Adipocyte (in vitro differentiated cells): ENCODE measurements around the gene LRMDA.
"Not testable (repeated sequence)": the region's sequence is repeated elsewhere in the genome, so short reads cannot be mapped to it uniquely, and the experiment has no call there.

ENCODE experiments used
- DNase-seq: peaks from one replicate; pipeline ENCODE4 v3.0.0-alpha.2; 2015; ENCODE audit warnings: low read depth
- H3K27me3 ChIP-seq: replicated peaks from 2 replicates; pipeline ENCODE4 v1.7.0; 2013; ENCODE audit warnings: mild to moderate bottlenecking, low read length, moderate library complexity; ENCODE audit not compliant: control insufficient read depth, insufficient read depth
- H3K36me3 ChIP-seq: 2 replicates; pipeline ENCODE4 v1.7.0; 2013; ENCODE audit warnings: low read length, mild to moderate bottlenecking, moderate library complexity; ENCODE audit not compliant: control insufficient read depth, insufficient read depth, severe bottlenecking
- H3K4me1 ChIP-seq: 2 replicates; pipeline ENCODE4 v1.7.0; 2013; ENCODE audit warnings: mild to moderate bottlenecking, low read length, moderate library complexity; ENCODE audit not compliant: control insufficient read depth, insufficient read depth
- H3K4me3 ChIP-seq: 2 replicates; pipeline ENCODE4 v1.7.0; 2013; ENCODE audit warnings: mild to moderate bottlenecking, low read length, moderate library complexity
- H3K9ac ChIP-seq: 2 replicates; pipeline ENCODE4 v1.7.0; 2013; ENCODE audit warnings: mild to moderate bottlenecking, low read length, moderate library complexity
- H3K9me3 ChIP-seq: 2 replicates; pipeline ENCODE4 v1.7.0; 2013; ENCODE audit warnings: mild to moderate bottlenecking, low read length, moderate library complexity; ENCODE audit not compliant: control insufficient read depth

Gene LRMDA

DNA sequence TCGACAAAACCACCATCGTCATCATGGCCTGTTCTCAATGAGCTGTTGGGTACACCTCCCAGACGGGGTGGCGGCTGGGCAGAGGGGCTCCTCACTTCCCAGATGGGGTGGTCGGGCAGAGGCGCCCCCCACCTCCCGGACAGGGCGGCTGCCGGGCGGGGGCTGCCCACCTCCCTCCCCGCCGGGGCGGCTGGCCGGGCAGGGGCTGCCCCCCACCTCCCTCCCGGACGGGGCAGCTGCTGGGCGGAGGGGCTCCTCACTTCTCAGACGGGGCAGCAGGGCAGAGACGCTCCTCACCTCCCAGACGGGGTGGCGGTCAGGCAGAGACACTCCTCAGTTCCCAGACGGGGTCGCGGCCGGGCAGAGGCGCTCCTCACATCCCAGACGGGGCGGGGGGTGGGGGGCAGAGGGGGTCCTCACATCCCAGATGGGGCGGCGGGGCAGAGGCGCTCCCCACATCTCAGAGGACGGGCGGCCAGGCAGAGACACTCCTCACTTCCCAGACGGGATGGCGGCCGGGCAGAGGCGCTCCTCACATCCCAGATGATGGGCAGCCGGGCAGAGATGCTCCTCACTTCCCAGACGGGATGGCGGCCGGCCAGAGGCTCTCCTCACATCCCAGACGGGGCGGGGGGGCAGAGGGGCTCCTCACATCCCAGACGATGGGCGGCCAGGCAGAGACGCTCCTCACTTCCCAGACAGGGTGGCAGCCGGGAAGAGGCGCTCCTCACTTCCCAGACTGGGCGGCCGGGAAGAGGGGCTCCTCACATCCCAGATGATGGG is 318.9 kb downstream of the LRMDA start:
- peaks cover 18% of the 10 kb centered on the region for H3K4me1 ChIP-seq
- not testable (repeated sequence) for H3K4me3 ChIP-seq, H3K36me3 ChIP-seq, H3K27me3 ChIP-seq, H3K9me3 ChIP-seq, H3K9ac ChIP-seq, DNase-seq

DNA sequence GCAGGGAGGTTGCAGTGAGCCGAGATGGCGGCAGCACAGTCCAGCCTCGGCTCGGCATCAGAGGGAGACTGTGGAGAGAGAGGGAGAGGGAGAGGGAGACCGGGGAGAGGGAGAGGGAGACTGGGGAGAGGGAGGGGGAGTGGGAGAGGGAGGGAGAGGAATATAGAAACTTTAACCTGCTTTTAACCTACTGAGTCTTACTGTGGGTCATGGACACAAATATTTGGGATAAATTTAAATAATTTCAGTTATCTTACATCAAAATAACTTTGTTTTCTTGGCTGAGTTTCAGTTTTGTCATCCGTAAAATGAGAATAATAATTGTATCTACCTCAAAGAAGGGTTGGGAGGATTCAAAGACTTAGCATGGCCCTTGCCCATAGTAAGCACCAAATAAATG is 319.8 kb downstream of the LRMDA start:
- Histone ChIP-seq H3K36me3 (no peaks in the 10 kb centered on the region), H3K4me3 (no peak overlapping the region), H3K4me1 (peaks cover 25% of the 10 kb centered on the region), H3K9me3 (no peaks in the 10 kb centered on the region), H3K27me3 (no peaks in the 10 kb centered on the region), H3K9ac (no peak overlapping the region)
- DNase-seq = no peak

DNA sequence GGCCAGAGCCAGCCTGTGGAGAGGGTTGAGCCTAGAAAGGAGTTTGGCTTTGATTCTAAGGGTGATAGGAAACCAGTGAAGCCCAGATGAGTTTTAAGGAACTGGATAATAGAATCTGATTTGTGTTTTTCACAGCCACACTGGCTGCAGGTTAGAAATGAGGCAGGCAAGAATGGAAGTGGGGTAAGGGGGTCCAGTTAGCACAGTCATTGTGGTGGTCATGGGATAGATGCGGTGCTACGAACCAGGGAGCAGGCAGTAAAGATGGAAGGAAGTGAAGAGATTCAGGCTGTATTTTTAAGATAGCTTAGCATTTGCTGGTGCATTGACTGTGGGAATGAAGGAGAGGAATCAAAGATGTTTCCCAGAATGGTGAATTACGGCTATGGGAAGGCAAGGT is 322.2 kb downstream of the LRMDA start:
- no peaks in the 10 kb centered on the region for H3K36me3 ChIP-seq
- no peak for DNase-seq
- peaks cover 36% of the 10 kb centered on the region for H3K4me1 ChIP-seq
- H3K4me3 ChIP-seq = peak overlapping the region; percentile 38
- H3K9ac ChIP-seq = peak overlapping the region; percentile 70
- H3K27me3 ChIP-seq = no peaks in the 10 kb centered on the region
- H3K9me3 ChIP-seq = no peaks in the 10 kb centered on the region

DNA sequence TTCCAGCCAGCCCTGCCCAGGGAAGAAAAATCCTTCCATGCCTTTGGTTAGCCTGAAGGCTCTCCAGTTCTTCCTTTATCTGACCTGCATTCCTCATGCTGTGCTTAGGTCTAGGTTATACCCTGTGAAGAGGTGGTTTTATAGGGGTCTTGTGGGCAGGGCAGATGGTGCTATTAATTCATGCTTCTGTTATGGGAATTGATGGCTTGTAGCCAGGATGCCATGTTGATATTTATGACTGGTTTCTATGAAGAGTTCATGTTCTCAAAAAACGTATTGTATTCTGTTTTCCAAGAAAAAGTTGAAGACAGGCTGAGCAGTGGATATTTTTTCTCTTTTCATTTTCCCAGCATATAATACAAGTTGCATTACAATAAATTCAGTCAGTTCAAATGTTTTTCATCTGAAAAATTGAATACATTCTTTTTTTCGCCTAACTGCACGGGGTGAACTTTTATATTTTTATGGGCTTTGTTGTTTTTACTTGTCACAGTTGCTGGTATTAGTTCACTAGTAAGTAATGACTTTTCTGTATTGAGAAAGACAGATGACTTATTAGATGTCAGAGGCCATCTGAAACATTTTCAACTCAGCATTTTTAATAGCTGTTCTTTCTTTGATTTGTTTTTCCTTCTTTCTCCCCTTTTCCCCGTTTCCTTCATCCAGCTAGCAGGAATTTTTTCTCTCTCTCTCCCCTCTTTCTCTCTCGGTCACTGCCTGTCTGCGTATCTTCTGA is 322.8 kb downstream of the LRMDA start:
- Histone ChIP-seq H3K4me1 (peaks cover 36% of the 10 kb centered on the region), H3K27me3 (no peaks in the 10 kb centered on the region), H3K9me3 (no peaks in the 10 kb centered on the region), H3K36me3 (no peaks in the 10 kb centered on the region), H3K9ac (peak overlapping the region; percentile 70), H3K4me3 (peak overlapping the region; percentile 38)
- DNase-seq = no peak

DNA sequence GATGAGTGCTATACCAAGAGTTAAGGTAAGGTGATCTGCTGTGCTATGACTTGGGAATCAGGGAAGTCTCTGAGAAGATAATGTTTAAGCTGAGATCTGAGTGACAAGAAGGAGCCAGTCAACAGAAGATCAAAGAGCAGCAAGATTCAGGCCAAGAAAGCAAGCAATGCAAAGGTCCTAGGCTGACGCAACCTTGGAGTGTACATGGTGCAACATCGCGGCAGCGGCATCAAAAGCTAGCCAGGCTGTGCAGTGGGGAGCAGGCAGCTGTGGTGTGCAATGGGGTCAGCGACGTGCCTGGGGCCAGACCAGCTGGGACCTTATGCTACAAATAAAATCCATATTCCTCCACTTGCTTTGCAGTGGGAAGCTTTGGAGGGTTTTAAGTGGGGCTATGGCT is 324.1 kb downstream of the LRMDA start:
- H3K4me1 ChIP-seq = peaks cover 36% of the 10 kb centered on the region
- no peak overlapping the region for H3K9ac ChIP-seq
- no peak for DNase-seq
- no peaks in the 10 kb centered on the region for H3K36me3 ChIP-seq
- H3K27me3 ChIP-seq = no peaks in the 10 kb centered on the region
- H3K9me3 ChIP-seq = no peaks in the 10 kb centered on the region
- H3K4me3 ChIP-seq = no peak overlapping the region

DNA sequence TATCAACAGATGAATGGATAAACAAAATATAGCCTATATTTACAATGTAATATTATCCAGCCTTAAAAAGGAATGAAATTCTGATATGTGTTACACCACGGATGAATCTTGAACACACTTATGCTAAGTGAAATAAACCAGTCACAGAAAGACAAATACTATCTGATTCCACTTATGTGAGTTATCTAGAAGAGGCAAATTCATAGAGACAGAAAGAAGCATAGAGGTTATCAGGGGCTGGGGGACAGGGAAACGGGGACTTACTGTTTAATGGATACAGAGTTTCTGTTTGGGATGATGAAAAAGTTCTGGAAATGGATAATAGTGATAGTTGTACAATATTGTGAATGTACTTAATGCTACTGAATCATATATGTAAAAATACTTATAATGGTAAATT is 329.9 kb downstream of the LRMDA start:
- H3K4me1 ChIP-seq = peaks cover 20% of the 10 kb centered on the region
- no peak for DNase-seq
- H3K9ac ChIP-seq = no peak overlapping the region
- no peaks in the 10 kb centered on the region for H3K36me3 ChIP-seq
- no peak overlapping the region for H3K4me3 ChIP-seq
- H3K9me3 ChIP-seq = no peaks in the 10 kb centered on the region
- no peaks in the 10 kb centered on the region for H3K27me3 ChIP-seq

DNA sequence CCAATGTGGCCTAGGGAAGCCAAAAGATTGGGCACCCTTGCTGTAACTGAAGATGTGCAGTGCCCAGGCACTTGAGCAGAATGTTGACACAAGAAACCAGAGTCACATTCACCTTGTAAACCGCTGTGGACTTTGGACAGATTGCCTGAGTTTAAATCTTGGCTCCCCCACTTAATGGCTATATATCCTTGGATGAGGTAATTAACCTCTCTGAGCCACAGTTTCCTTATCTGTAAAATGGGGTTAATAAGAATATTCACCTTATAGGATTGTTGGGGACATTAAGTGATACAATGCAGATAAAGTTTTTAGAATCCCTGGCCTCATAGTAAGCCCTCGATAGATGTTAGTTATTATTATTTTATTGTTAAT is 331.0 kb downstream of the LRMDA start:
- no peaks in the 10 kb centered on the region for H3K36me3 ChIP-seq
- H3K9ac ChIP-seq = no peak overlapping the region
- no peak overlapping the region for H3K4me3 ChIP-seq
- H3K9me3 ChIP-seq = no peaks in the 10 kb centered on the region
- peaks cover 10% of the 10 kb centered on the region for H3K4me1 ChIP-seq
- DNase-seq = no peak
- H3K27me3 ChIP-seq = no peaks in the 10 kb centered on the region

DNA sequence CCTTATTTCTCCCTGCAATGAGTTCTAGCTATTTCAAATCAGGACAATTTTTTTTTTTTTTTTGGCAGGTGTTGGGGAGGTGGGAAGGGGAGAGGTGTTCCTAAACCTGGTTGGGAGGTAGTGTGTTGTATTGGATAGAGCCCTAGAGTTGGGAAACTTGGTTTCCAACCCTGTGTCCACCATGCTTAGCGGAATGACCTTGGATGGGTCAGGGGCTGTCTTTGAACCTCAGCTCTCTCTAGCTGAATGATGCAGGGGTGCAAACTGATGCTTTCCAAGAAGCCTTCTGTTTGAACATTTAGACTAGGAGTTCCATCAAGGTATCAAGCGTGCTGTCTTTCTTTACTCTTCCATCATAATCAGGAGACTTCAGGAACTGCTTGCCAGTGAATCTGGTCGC is 332.2 kb downstream of the LRMDA start:
- Histone ChIP-seq H3K9ac (no peak overlapping the region), H3K9me3 (no peaks in the 10 kb centered on the region), H3K4me3 (no peak overlapping the region), H3K27me3 (no peaks in the 10 kb centered on the region), H3K36me3 (no peaks in the 10 kb centered on the region), H3K4me1 (peaks cover 10% of the 10 kb centered on the region)
- no peak for DNase-seq

DNA sequence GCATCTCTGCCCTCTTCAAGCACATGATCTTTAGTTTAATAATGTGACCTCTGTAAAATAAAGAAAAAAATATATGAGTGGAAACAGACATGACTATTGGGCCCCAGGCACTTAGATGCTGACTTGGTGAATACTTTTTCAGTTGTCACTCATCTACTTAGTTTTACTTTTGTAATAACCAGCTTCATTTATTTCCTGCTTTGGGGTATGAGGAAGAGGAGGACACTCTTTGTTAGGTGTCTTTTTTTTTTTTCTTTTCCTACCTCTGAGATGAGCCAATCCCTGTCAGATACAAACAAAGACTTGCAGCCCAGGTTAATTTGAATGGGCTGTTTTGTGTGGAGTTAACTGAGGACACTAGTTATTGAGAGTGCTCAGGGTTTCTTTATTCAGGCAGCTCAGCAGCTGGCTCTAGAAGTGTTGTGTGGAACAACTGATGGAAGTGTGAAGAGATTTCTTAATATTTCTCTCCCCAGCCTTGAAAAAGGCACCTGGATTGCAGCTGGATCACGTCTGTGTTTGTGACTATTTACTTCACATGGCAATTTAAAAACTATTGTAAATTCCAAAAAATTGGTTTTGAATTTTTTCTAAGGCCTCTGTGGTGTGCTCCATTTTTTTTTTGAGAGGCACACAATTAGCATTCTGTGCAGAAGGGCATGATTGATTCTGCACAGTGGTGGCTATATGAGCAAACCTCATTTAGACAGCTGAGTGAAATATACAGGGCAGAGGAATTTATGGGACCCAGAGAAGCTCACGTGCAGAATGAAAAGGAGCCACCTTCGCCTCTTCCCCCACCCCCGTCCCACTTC is 333.8 kb downstream of the LRMDA start:
- no peak overlapping the region for H3K4me3 ChIP-seq
- no peaks in the 10 kb centered on the region for H3K27me3 ChIP-seq
- H3K36me3 ChIP-seq = no peaks in the 10 kb centered on the region
- no peak for DNase-seq
- peaks cover 18% of the 10 kb centered on the region for H3K4me1 ChIP-seq
- no peaks in the 10 kb centered on the region for H3K9me3 ChIP-seq
- peak overlapping the region; percentile 16 for H3K9ac ChIP-seq

DNA sequence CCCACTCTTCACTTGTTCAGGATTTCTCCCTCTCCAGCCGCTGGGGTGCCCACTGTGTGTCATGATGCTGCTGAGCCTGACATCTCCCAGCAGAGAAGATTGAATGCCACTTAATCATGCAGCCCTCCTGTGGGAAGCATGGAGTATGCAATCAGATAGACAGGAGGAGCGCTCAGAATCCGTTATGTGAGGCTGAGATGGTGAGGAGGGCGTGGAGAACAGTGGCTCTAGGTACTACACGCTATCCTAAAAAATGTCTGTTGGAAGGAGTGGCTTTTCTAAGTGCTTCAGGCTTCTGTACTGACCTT is 334.3 kb downstream of the LRMDA start:
- H3K4me3 ChIP-seq = no peak overlapping the region
- H3K9ac ChIP-seq = no peak overlapping the region
- no peaks in the 10 kb centered on the region for H3K36me3 ChIP-seq
- H3K9me3 ChIP-seq = no peaks in the 10 kb centered on the region
- H3K4me1 ChIP-seq = peaks cover 22% of the 10 kb centered on the region
- DNase-seq = no peak
- no peaks in the 10 kb centered on the region for H3K27me3 ChIP-seq

DNA sequence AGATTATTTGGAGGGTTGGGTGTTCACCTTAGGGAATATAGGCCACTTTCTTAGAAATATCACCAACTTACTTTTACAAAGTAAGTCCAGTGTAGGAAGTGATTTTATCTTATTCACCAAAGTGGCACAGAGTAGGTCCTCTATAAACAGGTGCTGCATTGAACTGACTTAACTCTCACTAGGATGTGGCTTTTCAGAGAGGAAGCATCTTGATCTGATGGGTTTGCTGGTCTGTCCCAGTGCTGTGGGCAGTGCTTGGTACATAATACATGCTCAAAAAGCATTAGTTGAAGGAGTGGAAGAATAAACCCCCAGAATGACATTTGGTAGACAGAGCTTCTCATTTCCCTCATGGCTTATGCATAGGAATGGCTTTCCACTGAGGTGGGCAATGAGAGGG is 334.7 kb downstream of the LRMDA start:
- H3K36me3 ChIP-seq = no peaks in the 10 kb centered on the region
- no peak overlapping the region for H3K9ac ChIP-seq
- H3K9me3 ChIP-seq = no peaks in the 10 kb centered on the region
- H3K4me3 ChIP-seq = no peak overlapping the region
- peaks cover 24% of the 10 kb centered on the region for H3K4me1 ChIP-seq
- DNase-seq = no peak
- H3K27me3 ChIP-seq = no peaks in the 10 kb centered on the region
